Stimulated activated CD4-positive, alpha-beta T cell treated with anti-CD3 and anti-CD28 coated beads, Interleukin-12 subunit alpha, Interleukin-12 subunit beta, amount 100 ng/mL, for 48 hours (primary cell): ENCODE data around the gene SDS.

Experiments
- DNase-seq, 3 donors: peaks; one replicate each; pipeline ENCODE4 v3.0.0-alpha.2; 2020; ENCODE audit warnings: low read depth in 2 of 3, low spot score in 1 of 3

Gene SDS

DNA sequence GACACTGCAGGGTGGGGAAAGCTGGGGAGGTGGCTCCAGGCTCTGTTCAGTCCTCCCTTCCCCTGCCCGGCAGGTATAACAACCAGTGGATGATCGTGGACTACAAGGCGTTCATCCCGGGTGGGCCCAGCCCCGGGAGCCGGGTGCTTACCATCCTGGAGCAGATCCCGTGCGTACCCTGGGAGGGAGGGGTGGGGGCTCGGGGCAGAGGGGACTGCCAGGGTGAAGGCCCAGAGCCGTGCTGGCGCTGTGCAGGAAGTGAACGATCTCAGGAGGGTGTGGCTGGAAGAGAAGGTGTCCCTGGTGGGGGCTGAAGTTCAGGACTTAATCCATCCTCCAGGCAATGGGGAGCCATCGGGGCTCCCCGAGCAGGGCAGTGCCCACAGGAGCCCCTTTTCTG, 18.9 kb downstream of the SDS start:
- no peak for DNase-seq

DNA sequence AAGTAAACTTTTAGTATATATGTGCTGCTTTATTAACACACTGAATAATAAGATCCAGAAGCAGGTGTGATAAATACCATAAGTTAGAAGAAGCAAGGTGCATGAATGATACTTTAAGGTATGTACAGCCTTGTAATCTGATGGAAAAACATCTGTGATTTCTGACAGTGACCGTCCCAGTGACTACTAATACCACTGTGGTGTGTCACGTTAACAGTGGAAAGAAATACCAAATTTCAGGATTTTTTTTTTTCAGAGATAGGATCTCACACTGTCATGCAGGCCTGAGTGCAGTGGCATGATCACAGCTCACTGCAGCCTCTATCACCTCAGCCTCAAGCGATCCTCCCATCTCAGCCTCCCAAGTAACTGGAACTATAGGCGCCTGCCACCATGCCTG, 21.5 kb downstream of the SDS start:
- no peak for DNase-seq

DNA sequence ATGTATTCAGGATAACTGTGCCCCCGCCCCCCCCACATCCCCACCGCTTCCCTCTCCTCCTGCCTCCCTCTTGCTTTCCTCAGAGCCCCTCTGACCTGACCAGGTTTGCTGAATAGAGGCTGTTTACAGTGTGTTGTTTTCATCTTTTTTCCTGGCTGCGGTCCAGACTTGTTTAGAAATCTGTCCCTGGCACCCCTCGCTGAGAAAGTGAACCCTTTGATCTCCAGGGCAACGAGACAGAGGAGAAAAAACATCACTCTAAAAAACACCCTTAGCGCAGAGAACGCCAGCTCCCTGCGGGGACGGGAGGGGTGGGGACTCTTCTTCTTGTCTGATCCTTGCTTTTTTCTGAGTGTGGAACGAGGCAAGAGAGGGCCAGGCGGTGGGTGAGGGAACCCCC, 22.5 kb downstream of the SDS start:
- no peak for DNase-seq

DNA sequence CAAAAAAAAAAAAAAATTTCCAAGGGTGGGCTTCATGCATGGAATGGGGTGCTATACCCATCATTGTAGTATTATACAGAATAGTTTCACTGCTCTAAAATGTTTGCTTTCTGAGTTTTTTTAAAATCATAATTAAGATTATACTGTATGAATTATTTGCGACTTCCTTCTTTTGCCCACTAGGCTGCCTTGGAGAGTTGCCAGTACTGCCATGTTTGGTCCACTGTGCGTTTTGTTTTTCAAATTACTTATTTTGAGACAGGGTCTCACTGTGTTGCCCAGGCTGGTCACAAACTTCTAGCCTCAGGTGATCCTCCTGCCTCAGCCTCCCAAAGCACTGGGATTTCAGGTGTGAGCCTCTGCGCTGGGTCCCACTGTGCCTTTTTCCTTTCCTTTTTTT, 25.4 kb downstream of the SDS start:
- DNase-seq: no peak

DNA sequence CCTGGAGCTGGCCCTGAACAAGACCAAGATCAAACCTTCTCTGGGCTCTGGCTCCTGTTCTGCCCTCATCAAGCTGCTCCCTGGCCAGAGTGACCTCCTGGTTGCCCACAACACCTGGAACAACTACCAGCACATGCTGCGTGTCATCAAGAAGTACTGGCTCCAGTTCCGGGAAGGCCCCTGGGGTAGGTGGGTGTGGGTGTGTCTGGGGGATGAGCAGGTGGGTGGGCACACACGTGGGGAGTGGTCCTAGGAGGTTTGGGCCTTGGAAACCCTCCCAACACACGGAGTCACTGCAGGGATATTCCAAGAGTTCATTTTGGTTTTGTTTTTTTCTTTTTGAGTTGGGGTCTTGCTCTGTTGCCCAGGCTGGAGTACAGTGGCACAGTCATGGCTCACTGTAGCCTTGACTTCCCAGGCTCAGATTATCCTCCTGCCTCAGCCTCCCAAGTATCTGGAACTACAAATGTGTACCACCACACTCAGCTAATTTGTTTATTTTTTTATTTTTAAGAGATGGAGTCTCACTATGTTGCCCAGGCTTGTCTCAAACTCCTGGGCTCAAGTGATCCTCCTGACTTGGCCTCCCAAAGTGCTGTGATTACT, 28.8 kb downstream of the SDS start:
- DNase-seq: no peak

DNA sequence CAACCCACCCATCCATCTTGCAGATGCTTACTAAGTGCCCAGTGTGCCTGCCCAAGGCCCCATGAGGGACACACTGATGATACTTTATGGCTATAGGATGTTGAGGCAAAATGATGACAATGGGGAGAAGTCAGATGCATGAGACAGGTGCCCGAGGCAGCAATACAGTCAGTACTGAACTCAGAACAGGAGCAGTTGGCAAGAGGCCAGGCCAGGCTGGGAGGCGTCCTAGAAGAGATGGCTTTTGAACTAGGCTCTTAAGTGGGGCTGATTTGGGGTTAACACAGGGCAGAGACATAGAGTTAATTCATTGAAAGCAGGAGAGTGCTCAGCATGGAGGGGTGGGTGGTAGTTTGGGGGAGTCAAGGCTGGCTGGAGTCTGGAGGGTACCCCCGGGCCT, 29.7 kb downstream of the SDS start:
- no peak for DNase-seq

DNA sequence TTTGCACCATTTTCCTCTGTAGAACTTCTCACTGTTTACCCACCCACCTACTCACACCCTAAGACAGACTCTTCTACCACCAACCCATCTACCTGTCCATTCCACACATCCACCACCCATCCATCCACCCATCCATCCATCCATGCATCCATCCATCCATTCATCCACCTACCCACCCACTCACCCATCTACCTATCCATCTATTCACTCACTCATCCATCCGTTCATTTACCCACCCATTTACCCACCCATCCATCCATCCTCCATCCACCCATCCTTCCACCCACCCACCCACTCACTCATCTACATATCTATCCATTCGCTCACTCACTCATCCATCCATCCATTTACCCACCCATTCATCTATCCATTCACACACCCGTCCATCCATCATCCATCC, 30.2 kb downstream of the SDS start:
- no peak for DNase-seq

DNA sequence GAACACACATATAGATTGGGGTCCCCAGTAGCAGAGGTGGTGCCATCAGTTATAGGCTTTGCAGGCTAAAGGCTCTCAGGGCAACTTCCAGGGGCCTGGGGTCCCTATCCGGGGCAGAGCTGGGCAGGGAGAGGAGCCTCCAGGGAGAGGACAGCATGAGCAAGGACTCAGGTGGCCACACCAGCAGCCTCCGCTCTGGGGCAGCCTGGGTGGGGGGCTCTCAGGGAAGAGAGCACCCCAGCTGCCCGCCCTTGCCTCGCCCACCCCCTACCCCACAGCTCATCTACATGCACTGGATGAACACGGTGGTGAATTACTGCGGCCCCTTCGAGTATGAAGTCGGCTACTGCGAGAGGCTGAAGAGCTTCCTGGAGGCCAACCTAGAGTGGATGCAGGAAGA, 31.3 kb downstream of the SDS start:
- DNase-seq: no peak

DNA sequence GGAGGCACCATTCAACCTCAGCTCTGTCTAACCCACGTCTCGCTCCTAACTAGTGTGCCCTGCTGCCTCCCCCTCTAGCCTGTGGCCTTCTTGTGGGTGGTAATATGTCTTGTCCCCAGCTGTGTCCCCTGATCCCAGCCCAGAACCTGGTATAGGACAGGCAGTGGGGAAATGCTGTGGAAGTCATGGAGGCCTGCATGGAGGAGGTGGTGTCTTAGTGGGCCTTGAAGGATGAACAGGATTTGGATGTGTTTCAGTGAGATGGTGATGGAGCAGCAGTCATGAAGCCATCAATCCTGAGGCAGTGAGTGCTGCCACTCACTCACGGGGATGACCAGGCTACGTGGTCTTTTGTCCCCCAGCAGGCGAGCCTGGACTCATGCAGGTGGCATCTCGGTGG, 31.9 kb downstream of the SDS start:
- DNase-seq: no peak

DNA sequence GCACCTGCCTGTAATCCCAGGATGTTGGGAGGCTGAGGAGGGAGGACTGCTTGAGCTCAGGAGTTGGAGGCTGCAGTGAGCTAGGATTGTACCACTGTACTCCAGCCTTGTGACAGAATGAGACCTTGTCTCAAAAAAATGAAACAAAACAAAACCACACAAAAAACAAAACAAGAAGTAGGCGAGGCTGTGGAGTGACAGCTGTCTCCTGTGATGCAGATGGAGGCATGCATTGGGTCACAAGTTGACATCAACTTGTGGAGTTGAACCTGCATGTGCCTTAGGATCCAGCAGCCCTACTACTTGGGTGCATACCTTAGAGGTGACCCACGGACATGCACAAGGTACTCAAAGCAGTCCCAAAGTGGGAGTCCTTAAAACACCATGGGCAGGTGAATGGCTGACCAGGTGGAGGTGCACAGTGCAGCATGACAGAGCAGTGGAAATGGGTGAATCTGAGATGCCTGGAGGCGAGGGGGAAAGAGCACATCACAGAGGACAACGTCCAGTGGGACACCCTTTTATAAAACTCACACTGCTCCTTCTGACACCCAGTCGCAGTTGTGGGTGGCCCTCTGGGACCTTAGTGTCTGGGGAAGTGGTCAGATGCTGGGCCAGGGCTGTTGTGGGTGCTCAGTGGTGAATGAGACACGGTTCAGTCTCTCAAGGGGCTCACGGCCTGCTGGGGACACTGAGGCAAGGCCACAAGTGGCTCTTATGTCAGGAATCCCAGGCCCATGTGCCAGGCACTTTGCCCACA, 32.6 kb downstream of the SDS start:
- DNase-seq: no peak

DNA sequence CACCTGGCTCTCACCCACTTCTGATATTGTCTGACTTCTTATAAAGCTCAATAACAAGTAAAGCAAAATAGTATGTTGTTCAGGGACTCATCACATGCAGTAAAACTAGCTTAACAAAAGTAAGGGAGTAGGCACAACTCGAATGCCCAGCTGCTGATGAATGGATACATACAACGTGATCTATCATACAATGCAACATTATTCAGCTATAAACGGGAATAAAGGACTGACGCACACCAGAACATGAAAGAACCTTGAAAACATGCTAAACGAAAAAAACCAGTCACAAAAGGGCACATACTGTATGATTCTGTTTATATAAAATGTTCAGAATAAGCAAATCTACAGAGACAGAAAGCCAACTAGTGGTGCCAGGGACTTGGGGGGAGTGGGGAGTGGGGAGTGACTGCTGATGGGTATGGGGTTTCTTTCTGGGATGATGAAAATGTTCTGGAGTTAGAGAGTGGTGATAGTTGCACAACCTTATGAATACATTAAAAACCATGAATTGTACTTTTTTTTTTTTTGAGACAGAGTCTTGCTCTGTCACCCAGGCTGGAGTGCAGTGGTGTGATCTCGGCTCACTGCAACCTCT, 34.2 kb downstream of the SDS start:
- no peak for DNase-seq

DNA sequence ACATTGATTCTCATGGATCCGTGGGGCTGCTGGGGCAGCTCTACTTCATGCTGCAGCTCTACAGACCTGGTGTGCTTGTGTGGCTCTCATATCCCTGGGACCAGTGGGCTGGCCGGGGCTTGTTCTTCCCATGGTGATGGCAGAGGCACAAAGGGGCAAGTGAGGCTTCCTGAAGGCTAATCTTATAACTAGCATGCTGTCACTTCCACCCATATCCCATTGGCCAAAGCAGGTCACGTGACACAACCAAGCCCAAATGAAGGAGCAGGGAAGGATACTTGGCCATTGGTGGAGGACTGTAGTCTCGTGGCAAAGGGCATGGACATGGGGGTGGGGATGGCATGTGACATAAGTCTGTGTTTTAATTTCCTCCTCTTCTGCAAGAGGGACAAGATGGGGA, 35.4 kb downstream of the SDS start:
- no peak for DNase-seq

DNA sequence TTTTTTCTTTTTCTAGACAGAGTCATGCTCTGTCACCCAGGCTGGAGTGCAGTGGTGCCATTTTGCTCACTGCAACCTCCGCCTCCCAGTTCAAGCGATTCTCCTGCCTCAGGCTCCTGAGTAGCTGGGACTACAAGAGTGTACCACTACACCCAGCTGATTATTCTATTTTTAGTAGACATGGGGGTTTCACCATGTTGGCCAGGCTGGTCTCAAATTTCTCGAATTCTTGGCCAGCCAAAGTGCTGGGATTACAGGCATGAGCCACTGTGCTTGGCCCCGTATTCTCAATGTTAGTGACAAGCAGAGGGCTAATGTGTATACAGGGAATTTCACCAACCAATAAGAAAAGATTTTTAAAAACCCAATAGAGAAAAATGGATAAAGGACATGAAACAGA, 36.9 kb downstream of the SDS start:
- DNase-seq: no peak

DNA sequence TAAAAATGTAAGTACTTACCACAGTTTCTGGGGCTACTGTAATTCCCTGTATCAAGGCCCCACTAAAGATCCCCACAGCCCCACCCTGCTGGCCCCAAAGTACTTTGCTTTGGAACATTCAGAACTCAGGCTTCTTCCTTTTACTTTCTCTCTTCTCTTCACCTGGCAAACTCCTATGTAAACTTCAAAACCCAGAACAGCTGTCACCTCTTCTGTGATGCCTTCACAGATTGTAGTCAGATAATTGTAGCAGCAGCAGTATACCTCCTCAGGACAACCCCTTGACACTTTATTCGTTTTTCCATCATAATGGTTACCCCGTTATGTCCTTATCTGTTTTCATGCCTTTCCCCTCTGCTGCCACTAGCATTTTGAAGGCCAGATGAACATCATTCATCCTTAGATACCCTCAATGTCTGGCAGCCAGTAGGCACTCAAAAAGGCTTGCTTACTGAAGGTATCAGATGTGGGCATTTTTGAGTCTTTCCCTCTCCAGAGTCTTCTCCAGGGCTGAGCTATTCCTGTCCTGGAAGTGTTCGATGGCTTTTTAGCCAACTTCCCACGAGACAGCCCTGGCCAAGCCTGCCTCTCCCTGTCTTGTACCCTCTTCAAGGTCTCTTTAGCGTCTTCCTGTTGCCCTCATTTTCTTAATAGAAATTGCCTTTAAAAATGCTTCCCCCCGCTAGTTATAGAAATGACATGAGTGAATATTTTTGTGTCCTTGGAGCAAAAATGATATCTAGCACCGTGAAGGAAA, 37.9 kb downstream of the SDS start:
- no peak for DNase-seq

DNA sequence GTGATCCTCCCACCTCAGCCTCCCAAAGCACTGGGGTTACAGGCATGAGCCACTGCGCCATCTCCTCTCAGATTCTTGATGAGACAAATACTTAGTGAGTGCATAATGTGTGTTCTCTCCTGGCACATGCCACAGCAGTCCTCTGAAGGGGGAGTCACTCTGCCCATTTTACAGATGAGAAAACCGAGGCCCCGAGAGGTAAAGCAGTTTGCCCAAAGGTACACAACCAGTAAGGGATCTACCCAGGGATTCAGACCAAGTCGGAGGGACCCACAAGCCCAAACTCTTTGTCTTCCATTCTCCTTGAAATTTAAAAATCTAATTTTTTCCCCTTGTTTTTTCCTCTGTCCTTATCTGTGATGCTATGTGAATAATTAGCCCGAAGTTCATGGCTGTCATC, 39.0 kb downstream of the SDS start:
- DNase-seq: no peak

DNA sequence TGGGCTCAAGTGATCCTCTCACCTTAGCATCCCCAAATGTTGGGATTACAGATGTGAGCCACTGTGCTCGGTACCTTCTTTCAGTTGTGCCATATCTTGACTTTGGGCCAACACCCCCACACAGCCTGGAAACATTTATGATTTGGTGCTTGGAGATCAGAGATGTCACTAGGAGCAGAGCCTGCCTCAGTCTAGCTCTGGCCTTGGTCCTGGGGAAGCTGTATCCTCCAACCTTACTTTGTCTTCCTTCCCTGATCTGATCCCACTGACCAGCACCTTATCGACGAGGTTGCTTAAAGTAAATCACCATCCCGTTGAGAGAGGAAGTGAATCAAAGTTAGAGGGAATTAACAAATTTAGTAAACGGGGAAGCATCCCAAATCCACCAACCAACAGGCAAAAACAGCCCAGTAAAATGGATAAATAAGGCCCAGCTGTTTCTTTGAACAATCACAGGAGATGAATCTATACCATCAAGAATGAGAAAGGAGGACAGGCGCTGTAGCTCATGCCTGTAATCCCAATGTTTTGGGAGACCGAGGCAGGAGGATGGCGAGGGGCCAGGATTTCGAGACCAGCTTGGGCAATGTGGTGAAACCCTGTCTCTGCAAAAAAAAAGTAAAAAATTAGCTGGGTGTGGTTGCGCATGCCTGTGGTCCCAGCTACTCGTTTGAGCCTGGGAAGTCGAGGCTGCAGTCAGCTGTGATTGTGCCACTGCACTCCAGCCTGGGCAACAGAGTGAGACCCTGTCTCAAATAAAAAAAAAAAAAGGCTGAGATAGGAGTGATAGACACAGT, 41.9 kb downstream of the SDS start:
- no peak for DNase-seq

DNA sequence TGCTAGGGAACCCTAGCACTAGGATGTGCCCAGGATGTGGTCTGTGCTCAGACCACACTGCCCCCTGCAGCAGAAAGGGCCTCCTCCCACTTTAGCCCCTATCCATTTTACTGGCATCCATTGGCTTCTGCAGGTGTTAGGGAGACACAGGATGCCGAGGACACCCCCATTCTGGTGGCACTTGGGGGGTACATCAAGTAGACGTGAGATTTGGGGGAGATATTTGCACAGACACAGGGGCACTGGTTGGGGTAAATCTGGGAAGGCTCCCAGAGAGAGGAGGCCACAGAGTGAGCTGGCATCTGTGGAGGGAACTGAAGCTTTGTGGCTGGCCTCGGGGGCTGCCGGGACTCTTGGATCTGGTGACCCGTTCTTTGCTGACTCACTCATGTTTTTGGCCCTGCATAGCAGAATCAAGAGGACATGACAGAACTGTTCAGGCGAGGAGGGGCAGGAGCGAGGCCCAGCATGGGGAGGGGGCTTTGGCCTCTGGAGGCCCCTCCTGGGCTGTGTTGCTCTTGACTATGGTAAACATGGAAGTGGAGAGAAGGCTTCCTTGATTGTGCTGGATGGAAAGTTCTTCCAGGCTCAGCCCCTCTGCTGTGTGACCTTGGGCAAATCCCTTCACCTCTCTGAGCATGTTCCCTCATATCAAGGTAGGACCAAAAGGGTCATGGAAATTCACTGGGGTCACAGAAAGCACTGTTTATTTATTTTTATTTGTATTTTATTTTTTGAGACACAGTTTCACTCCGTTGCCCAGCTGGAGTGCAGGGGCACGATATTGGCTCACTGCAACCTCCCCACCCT, 43.5 kb downstream of the SDS start:
- no peak for DNase-seq

DNA sequence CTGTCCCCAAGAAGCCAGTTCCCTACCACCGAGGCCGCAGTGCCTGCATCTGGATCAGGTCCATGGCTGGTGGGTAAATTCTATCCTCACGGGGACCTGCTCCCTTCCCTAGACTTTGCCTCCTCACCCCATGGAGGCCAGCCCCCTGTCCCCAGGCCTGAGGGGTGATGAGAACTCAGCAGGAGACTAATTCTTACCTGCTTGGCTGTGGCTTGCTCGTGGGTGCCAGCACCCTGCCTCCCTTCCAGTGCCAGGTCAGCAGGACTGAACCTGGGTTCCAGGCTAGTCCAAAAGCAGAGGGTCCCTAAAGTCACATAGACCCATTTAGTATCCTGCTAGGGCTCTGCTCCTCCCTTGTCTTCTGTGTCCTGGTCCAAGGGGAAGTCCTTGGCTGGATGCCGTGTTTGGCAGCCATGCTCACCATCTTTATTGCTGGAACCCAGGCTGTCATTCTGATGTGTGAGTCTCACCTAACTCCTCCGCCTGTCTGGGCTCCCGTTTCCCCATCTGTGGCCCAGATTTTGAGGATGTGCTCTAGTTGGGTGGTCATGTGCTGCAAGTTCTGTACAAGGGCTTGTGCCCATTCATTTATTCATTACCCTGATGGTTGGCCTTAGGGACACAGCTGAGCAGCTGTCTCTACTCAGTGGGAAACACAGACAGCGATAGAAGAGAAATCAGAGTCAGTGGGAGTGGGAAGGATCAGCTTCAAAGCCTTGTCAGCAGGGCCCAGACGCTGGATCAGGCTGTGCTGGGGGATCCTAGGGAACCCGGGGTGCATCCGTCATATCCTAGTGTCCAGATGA, 44.4 kb downstream of the SDS start:
- no peak for DNase-seq

DNA sequence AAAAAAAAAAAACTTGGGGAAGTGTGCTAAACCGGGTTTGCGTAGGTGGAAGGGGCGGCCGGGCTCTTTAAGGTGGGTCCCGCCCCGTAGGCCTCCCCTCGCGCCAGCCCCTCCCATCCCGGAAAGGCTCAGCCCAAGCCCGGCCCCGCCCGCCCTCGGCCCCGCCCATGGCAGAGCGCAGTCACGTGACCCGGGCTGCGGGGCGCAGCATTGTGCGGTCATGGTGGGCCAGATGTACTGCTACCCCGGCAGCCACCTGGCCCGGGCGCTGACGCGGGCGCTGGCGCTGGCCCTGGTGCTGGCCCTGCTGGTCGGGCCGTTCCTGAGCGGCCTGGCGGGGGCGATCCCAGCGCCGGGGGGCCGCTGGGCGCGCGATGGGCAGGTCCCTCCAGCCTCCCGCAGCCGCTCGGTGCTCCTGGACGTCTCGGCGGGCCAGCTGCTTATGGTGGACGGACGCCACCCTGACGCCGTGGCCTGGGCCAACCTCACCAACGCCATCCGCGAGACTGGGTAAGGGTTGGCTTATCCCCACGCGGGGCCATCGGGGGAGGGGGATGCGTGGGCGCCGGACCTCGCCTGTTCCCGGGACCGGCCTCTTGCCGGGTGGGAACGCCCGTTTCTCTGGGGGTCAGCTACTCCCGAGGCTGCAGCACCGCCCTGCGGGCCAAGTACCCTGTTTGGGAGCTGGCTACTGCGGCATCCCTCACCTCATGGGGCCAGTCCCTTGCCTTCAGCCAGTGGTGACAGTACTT, 45.1 kb downstream of the SDS start, which contains the start of gene PLBD2:
Gene PLBD2 (plus strand): TSS at position 207 of the 752 bp plus-strand sequence. CDS start 14 bp downstream, at position 221.
- DNase-seq: peak; percentile 90 to 94 (median 92)
